ENCODE data around the gene NTF3.
A peak's percentile ranks its signal among the peaks of the same experiment; 100 is the strongest.
"Not testable (repeated sequence)": the region's sequence is repeated elsewhere in the genome, so short reads cannot be mapped to it uniquely, and the experiment has no call there.

The NTF3 gene

DNA sequence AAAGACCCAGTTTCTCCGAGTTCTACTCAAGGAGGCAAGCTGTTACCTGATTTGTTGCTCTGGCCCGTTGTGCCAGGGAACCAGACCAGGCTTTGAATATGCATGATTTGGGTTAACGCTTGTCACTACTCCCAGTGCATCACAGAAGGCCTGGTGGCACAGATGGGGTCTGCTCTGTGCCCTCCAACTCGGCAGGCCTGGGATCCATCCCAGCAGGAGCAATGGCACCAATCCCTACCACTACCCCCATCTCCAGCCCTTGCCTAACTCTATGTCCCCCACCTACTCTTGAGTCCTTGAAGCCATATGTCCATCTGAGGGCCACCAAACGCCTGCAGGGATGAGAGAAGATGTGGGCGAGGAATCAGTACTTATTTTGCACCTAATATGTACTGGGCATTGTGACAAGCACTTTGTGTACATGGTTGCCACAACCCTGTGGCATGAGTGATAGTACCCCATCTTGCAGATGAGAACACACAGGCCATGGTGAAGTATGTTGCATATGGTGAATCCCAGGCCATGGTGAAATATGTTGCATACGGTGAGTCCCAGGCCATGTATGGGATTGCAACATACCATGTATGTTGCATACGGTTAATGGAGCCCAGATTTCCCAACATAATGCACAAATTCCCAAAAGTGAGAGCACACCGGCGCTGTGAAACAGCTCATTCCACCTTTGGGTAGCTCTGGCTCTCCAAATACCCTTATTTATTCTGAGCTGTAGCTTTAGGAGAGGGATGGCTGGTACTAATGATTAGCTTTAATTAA lies 102.7 kb downstream of the NTF3 start:
- no peak for DNase-seq (ENCODE audit: low read depth in 2 of 2)

GRCh38 chr12:5535541-5535940 lies 103.6 kb downstream of the NTF3 start:
- peak; percentile 75 to 80 for DNase-seq (ENCODE audit: low read depth in 2 of 2)

DNA sequence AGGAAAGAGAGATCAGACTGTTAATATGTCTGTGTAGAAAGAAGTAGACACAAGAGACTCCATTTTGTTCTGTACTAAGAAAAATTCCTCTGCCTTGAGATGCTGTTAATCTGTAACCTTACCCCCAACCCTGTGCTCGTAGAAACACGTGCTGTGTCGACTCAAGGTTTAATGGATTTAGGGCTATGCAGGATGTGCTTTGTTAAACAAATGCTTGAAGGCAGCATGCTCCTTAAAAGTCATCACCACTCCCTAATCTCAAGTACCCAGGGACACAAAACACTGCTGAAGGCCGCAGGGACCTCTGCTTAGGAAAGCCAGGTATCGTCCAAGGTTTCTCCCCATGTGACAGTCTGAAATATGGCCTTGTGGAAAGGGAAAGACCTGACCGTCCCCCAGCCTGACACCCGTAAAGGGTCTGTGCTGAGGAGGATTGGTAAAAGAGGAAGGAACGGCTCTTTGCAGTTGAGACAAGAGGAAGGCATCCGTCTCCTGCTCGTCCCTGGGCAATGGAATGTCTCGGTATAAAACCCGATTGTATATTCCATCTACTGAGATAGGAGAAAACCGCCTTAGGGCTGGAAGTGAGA lies 105.2 kb downstream of the NTF3 start:
- not testable (repeated sequence) for DNase-seq (ENCODE audit: low read depth in 2 of 2)

DNA sequence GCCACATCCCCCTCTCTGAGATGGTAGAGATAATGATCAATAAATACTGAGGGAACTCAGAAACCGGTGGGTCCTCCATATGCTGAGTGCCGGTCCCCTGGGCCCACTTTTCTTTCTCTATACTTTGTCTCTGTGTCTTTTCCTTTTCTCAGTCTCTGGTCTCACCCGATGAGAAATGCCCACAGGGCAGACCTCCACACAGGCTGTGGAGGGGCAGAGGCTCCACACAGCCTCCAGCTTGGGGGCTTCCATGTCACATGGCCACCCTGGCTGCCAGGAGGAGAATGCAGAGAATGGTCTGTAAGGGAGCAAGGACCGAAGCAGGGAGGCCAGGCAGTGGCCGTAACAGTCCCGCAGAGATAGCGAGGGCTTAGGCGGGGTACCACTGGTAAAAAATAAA lies 105.9 kb downstream of the NTF3 start:
- DNase-seq (ENCODE audit: low read depth in 2 of 2), result no peak
